Measurements from ENCODE around the gene CELSR3. TPM values are rescaled to one million over a fixed set of nuclear protein-coding genes. Genes with fewer than 3 reads are reported as not detected.

CELSR3 gene, protein sequence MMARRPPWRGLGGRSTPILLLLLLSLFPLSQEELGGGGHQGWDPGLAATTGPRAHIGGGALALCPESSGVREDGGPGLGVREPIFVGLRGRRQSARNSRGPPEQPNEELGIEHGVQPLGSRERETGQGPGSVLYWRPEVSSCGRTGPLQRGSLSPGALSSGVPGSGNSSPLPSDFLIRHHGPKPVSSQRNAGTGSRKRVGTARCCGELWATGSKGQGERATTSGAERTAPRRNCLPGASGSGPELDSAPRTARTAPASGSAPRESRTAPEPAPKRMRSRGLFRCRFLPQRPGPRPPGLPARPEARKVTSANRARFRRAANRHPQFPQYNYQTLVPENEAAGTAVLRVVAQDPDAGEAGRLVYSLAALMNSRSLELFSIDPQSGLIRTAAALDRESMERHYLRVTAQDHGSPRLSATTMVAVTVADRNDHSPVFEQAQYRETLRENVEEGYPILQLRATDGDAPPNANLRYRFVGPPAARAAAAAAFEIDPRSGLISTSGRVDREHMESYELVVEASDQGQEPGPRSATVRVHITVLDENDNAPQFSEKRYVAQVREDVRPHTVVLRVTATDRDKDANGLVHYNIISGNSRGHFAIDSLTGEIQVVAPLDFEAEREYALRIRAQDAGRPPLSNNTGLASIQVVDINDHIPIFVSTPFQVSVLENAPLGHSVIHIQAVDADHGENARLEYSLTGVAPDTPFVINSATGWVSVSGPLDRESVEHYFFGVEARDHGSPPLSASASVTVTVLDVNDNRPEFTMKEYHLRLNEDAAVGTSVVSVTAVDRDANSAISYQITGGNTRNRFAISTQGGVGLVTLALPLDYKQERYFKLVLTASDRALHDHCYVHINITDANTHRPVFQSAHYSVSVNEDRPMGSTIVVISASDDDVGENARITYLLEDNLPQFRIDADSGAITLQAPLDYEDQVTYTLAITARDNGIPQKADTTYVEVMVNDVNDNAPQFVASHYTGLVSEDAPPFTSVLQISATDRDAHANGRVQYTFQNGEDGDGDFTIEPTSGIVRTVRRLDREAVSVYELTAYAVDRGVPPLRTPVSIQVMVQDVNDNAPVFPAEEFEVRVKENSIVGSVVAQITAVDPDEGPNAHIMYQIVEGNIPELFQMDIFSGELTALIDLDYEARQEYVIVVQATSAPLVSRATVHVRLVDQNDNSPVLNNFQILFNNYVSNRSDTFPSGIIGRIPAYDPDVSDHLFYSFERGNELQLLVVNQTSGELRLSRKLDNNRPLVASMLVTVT (N-terminal part only)
- total RNA-seq: 1 to 10 TPM in 1 of 4 donors, under 1 TPM in 3; 0.33 to 1.3 (median 0.63) TPM

DNA sequence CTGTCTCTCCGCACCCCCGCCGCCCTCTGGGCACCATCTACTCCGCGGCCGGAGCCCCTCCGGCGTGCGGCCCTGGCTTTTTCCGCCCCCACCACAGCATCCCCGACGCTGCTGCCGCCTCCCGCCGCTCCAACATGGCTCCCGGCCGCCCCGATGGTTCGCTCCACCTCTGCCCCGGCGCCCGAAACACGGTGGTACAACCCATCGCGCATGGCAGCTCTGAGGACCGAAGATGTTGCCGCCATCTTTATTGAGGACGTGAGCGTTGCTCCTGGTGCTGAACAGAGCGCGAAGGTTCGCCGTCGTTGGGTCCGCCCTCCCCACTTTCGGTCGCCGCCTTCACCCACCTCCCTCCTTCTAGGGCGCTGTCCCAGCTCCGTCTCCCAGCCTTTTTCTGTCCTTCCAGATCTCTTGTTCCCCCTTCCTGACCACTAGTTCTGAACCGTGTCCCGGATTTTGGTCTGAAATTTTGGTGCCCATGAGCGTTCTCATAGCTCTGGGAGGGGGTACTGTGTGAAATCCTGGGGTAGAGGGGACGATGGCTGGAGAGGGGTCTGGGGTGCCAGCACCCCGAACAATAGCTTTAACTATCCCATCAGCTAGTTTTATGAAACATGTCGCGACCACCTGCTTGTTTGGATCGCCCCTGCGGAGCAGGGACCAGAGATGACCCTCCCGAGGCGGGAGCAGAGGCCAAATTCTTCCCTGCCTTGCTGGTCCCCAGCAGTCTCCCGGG, at the start of gene CELSR3:
TSS of gene CELSR3 (minus strand) at position 134 of the 736 bp plus-strand sequence. CDS start 252 bp downstream, outside the sequence.
- Histone ChIP-seq H3K36me3 (peaks cover 0 to 5% (median 1%) of the 10 kb centered on the region in 4 donors), H3K27me3 (peaks cover 8 to 60% (median 15%) of the 10 kb centered on the region in 4 donors), H3K27ac (replicated peaks in 1 of 4) (peak within 1 kb of the TSS; percentile 76 to 89 (median 84)), H3K4me1 (peaks cover 16 to 34% (median 34%) of the 10 kb centered on the region in 4 donors), H3K4me3 (peak within 1 kb of the TSS; percentile 51 to 62 (median 55)), H3K9me3 (no peaks in the 10 kb centered on the region)
- DNase-seq (ENCODE audit: extremely low spot score): no peak
- under 1% methylated on average over 27 of the region's 52 CpGs for WGBS
- TF ChIP-seq POLR2A (IDR thresholded peaks at IDR 0.05; ENCODE audit: low read depth) (peak; percentile 8), POLR2AphosphoS5 (IDR thresholded peaks at IDR 0.05) (peak; percentile 50 to 55), EP300 (IDR thresholded peaks at IDR 0.05) (no peak)
- intact Hi-C loops (cut with DNase I): no loop called here

DNA sequence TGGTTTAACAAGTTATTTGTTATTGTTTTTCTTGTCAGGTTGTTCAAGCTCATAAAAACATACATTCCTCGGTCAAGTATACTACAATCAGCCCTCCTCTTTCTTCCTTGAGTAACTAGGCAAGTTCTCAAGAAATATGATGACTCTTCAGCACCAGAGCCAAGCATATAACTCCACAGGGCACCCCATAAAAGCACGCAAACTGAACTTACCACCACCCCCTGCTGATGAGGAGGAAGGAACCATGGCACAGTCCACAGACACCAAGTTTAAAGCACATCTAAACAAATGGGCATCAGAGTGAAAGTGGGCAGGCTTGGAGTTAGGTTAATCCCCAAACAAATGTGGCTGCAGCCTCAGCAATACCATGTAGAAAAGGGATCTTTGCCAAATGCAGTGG, 49.0 kb upstream of the CELSR3 start:
- peaks cover 50 to 93% (median 80%) of the 10 kb centered on the region in 4 donors for H3K4me1 ChIP-seq

DNA sequence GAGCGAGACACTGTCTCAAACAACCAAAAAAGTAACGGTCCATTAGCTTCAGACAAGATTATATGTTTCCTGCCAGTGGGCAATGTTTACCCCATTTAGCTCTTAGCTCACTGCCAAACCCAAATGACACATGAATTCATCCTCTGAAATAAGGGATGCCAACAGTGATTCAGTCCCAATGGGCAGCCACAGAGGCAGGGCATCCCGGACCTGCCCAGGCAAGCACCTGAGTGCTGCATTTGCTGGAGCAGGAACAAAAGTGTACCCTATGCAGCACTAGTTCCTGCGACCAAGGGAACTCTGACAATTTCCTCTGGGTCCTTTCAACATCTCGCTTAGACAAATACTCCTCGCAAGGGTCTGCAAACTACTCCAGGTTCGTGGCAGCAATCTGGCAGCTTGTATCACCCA, 46.4 kb upstream of the CELSR3 start:
- TF ChIP-seq EP300 (IDR thresholded peaks at IDR 0.05): no peak
- no peak for TF ChIP-seq POLR2A (IDR thresholded peaks at IDR 0.05; ENCODE audit: low read depth)
- no peak for TF ChIP-seq POLR2AphosphoS5 (IDR thresholded peaks at IDR 0.05)
- DNase-seq (ENCODE audit: extremely low spot score): no peak
- H3K4me3 ChIP-seq: no peak overlapping the region
- H3K4me1 ChIP-seq: peaks cover 29 to 76% (median 64%) of the 10 kb centered on the region in 4 donors
- H3K27ac ChIP-seq (replicated peaks in 1 of 4): peak overlapping the region; percentile 2 to 19 (median 6)
- intact Hi-C loops (cut with DNase I): no loop called here
- H3K27me3 ChIP-seq: no peaks in the 10 kb centered on the region
- no peaks in the 10 kb centered on the region for H3K9me3 ChIP-seq
- peaks cover 0 to 79% (median 30%) of the 10 kb centered on the region in 4 donors for H3K36me3 ChIP-seq
- WGBS: 67% methylated on average over 5 of the region's 7 CpGs

More for the DNA sequence above, 49.0 kb upstream of the CELSR3 start:
- TF ChIP-seq EP300 (IDR thresholded peaks at IDR 0.05): no peak
- TF ChIP-seq, protein P1, sequence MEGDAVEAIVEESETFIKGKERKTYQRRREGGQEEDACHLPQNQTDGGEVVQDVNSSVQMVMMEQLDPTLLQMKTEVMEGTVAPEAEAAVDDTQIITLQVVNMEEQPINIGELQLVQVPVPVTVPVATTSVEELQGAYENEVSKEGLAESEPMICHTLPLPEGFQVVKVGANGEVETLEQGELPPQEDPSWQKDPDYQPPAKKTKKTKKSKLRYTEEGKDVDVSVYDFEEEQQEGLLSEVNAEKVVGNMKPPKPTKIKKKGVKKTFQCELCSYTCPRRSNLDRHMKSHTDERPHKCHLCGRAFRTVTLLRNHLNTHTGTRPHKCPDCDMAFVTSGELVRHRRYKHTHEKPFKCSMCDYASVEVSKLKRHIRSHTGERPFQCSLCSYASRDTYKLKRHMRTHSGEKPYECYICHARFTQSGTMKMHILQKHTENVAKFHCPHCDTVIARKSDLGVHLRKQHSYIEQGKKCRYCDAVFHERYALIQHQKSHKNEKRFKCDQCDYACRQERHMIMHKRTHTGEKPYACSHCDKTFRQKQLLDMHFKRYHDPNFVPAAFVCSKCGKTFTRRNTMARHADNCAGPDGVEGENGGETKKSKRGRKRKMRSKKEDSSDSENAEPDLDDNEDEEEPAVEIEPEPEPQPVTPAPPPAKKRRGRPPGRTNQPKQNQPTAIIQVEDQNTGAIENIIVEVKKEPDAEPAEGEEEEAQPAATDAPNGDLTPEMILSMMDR (IDR thresholded peaks at IDR 0.05): no peak
- no peak for TF ChIP-seq POLR2AphosphoS5 (IDR thresholded peaks at IDR 0.05)
- TF ChIP-seq POLR2A (IDR thresholded peaks at IDR 0.05; ENCODE audit: low read depth): no peak
- Histone ChIP-seq H3K27me3 (no peaks in the 10 kb centered on the region), H3K4me3 (no peak overlapping the region), H3K36me3 (peaks cover 0 to 62% (median 31%) of the 10 kb centered on the region in 4 donors), H3K9me3 (no peaks in the 10 kb centered on the region), H3K27ac (replicated peaks in 1 of 4) (no peak overlapping the region)
- 93% methylated on average over 2 of the region's 2 CpGs for WGBS
- intact Hi-C loops (cut with DNase I): no loop called here
- DNase-seq (ENCODE audit: extremely low spot score): no peak

DNA sequence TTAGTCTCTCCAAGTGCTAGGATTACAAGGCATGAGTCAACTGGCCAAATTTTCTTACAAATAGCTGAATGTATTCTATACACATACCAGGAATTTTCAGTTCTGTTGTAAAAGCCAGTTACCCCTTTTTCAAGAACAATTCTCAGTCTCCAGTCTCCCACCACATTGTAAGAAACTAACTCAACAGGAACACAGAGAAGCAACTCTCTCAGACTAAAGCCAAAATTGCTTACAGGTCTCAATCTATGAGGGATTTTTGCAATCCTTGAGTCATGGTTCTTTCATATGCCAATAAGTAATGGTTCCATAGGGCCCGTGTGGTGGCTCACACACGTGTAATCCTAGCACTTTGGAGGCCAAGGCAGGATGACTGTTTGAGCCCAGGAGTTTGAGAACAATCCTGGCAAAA, 45.8 kb upstream of the CELSR3 start:
- TF ChIP-seq, protein P1 (IDR thresholded peaks at IDR 0.05): no peak
- TF ChIP-seq POLR2A (IDR thresholded peaks at IDR 0.05; ENCODE audit: low read depth) (no peak), POLR2AphosphoS5 (IDR thresholded peaks at IDR 0.05) (no peak), EP300 (IDR thresholded peaks at IDR 0.05) (no peak)

More for the DNA sequence above, 45.8 kb upstream of the CELSR3 start:
- H3K4me3 ChIP-seq: no peak overlapping the region
- H3K36me3 ChIP-seq: peaks cover 0 to 73% (median 29%) of the 10 kb centered on the region in 4 donors
- peak overlapping the region in 3 of 4 donors; percentile 2 to 19 (median 4) for H3K27ac ChIP-seq (replicated peaks in 1 of 4)
- no peak for DNase-seq (ENCODE audit: extremely low spot score)
- intact Hi-C loops (cut with DNase I): no loop called here
- no peaks in the 10 kb centered on the region for H3K27me3 ChIP-seq
- 36% methylated on average over 2 of the region's 2 CpGs for WGBS
- H3K4me1 ChIP-seq: peaks cover 33 to 76% (median 64%) of the 10 kb centered on the region in 4 donors
- H3K9me3 ChIP-seq: no peaks in the 10 kb centered on the region
